Astrocyte (in vitro differentiated cells and primary cell): ENCODE results near the gene CHST7. TPM values are rescaled to one million over a fixed set of nuclear protein-coding genes. Genes with fewer than 3 reads are reported as not detected.
A peak's percentile ranks its signal among the peaks of the same experiment; 100 is the strongest.

Experiments used
- DNase-seq: peaks from one replicate; pipeline ENCODE4 v3.0.0-alpha.2; 2010; ENCODE audit warnings: low read depth
- FAIRE-seq: peaks from 2 replicates; lab custom pipeline; 2011; peaks lifted over from hg19 to GRCh38; lab: Jason Lieb, UNC
- H2AFZ ChIP-seq: 2 replicates; pipeline ENCODE4 v1.6.0; 2012; ENCODE audit warnings: low read depth, low read length, inconsistent platforms
- H3K27ac ChIP-seq: 2 replicates; pipeline ENCODE4 v1.5.1; 2011; ENCODE audit warnings: low read depth, low read length, inconsistent platforms
- H3K27me3 ChIP-seq: 2 replicates; pipeline ENCODE4 v1.6.0; 2011; ENCODE audit warnings: low read length, inconsistent platforms; ENCODE audit not compliant: insufficient read depth
- H3K36me3 ChIP-seq: 2 replicates; pipeline ENCODE4 v1.5.1; 2011; ENCODE audit warnings: low read length, inconsistent platforms; ENCODE audit not compliant: insufficient read depth
- H3K4me1 ChIP-seq: 2 replicates; pipeline ENCODE4 v1.5.1; 2011; ENCODE audit warnings: low read length, inconsistent platforms; ENCODE audit not compliant: insufficient read depth
- H3K4me2 ChIP-seq: 2 replicates; pipeline ENCODE4 v1.6.0; 2012; ENCODE audit warnings: low read length, inconsistent platforms
- H3K4me3 ChIP-seq: 2 replicates; pipeline ENCODE4 v1.5.1; 2011; ENCODE audit warnings: low read depth, mild to moderate bottlenecking, low read length, inconsistent platforms; ENCODE audit not compliant: insufficient read depth
- H3K79me2 ChIP-seq: 2 replicates; pipeline ENCODE4 v1.6.0; 2012; ENCODE audit warnings: mild to moderate bottlenecking, low read length, inconsistent platforms; ENCODE audit not compliant: insufficient read depth
- H3K9ac ChIP-seq: 2 replicates; pipeline ENCODE4 v1.6.0; 2012; ENCODE audit warnings: mild to moderate bottlenecking, low read length, inconsistent platforms
- H3K9me3 ChIP-seq: 2 replicates; pipeline ENCODE4 v1.5.1; 2012; ENCODE audit warnings: low read depth, mild to moderate bottlenecking, low read length, inconsistent platforms; ENCODE audit not compliant: insufficient read depth
- H4K20me1 ChIP-seq: 2 replicates; pipeline ENCODE4 v1.6.0; 2012; ENCODE audit warnings: low read length, inconsistent platforms; ENCODE audit not compliant: insufficient read depth
- H3K27ac Mint-ChIP-seq: one replicate; pipeline ENCODE4 v1.8.0; 2021; ENCODE audit warnings: mild to moderate bottlenecking, mixed read lengths; ENCODE audit not compliant: unreplicated experiment
- H3K27me3 Mint-ChIP-seq: one replicate; pipeline ENCODE4 v1.8.0; 2021; ENCODE audit warnings: low read depth, mixed read lengths; ENCODE audit not compliant: unreplicated experiment
- H3K36me3 Mint-ChIP-seq: one replicate; pipeline ENCODE4 v1.8.0; 2021; ENCODE audit warnings: low read depth, mixed read lengths; ENCODE audit not compliant: unreplicated experiment
- H3K4me1 Mint-ChIP-seq: one replicate; pipeline ENCODE4 v1.8.0; 2021; ENCODE audit warnings: low read depth, mixed read lengths; ENCODE audit not compliant: unreplicated experiment
- H3K4me3 Mint-ChIP-seq: one replicate; pipeline ENCODE4 v1.8.0; 2021; ENCODE audit warnings: mild to moderate bottlenecking, moderate library complexity, mixed read lengths; ENCODE audit not compliant: unreplicated experiment
- H3K9me3 Mint-ChIP-seq: one replicate; pipeline ENCODE4 v1.8.0; 2021; ENCODE audit warnings: mild to moderate bottlenecking, mixed read lengths; ENCODE audit not compliant: unreplicated experiment
- EZH2 ChIP-seq: IDR thresholded peaks from 2 replicates; pipeline ENCODE4 v1.6.1; 2012; ENCODE audit warnings: mild to moderate bottlenecking, low read length, inconsistent platforms; ENCODE audit not compliant: insufficient read depth
- total RNA-seq: library from RNA; stranded (reverse); gene quantifications from 2 replicates; pipeline ENCODE4 v1.2.1, GENCODE V29; 2021
- TF ChIP-seq, protein P1 (sequence below): IDR thresholded peaks from 2 replicates; pipeline ENCODE4 v1.5.1; 2011; ENCODE audit warnings: low read depth, mild to moderate bottlenecking, inconsistent platforms, low read length, moderate library complexity; ENCODE audit not compliant: insufficient read depth

Gene CHST7
- total RNA-seq, 1 donor from 2014 or later, result 15.4 TPM

DNA sequence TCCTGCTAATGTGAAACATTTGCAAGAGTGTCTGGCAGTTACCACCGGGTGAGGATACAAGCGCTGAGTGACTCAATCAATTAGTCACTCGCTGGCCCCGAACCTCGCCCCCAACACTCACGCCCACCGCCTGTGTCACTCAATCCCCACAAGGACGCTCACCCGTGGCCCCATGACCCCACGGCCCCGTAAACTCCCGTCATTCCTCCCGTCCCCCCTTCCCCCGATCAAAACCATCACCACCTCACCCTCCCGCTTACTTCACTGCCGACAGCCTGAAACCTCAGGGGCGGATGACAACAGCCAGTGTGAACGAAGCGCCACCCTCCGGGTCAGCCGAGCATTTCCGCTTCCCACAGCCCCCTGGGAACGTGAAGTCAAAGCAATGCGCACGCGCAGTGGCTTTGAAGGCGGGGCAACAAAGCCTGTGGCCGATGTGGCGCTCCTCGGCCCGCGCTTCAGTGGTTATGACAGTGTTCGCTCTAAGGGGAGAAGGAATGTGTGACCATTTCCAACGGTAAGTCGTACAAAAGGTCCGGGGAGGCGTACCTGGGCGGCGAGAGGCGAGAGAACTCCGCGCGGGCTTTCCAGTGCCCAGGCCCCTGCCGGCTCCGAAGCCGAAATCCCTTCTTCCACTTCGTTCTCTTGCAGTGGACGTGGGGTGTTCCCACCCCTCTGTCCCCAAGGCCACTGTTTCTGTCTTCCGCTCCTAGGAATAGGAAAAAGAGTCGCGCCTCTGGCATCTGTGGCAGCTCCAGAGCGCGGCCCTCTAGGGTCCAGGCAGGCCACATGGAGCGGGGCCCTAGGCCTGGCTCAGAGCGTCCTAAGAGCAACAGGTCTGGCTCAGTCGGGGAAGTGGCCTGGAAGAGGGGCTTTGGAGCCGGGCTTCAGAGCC lies 28.2 kb upstream of the CHST7 start, which contains the start of gene ZNF674:
TSS of gene ZNF674 (minus strand) at position 311 of the 895 bp plus-strand sequence. CDS start 3,334 bp downstream, outside the sequence.
- no peaks in the 10 kb centered on the region for H3K9me3 ChIP-seq
- H3K36me3 ChIP-seq, result peaks cover 5% of the 10 kb centered on the region
- H3K4me3 ChIP-seq, result peak within 1 kb of the TSS; percentile 86
- no peaks in the 10 kb centered on the region for H3K27me3 Mint-ChIP-seq
- peaks cover 5% of the 10 kb centered on the region for H3K36me3 Mint-ChIP-seq
- DNase-seq, result peak; percentile 77
- H2AFZ ChIP-seq, result peak within 1 kb of the TSS; percentile 45
- H3K79me2 ChIP-seq, result peaks cover 53% of the 10 kb centered on the region
- no peaks in the 10 kb centered on the region for H4K20me1 ChIP-seq
- peak within 1 kb of the TSS; percentile 96 for H3K4me2 ChIP-seq
- peak within 1 kb of the TSS; percentile 98 for H3K27ac Mint-ChIP-seq
- TF ChIP-seq EZH2, result no peak
- TF ChIP-seq, protein P1, sequence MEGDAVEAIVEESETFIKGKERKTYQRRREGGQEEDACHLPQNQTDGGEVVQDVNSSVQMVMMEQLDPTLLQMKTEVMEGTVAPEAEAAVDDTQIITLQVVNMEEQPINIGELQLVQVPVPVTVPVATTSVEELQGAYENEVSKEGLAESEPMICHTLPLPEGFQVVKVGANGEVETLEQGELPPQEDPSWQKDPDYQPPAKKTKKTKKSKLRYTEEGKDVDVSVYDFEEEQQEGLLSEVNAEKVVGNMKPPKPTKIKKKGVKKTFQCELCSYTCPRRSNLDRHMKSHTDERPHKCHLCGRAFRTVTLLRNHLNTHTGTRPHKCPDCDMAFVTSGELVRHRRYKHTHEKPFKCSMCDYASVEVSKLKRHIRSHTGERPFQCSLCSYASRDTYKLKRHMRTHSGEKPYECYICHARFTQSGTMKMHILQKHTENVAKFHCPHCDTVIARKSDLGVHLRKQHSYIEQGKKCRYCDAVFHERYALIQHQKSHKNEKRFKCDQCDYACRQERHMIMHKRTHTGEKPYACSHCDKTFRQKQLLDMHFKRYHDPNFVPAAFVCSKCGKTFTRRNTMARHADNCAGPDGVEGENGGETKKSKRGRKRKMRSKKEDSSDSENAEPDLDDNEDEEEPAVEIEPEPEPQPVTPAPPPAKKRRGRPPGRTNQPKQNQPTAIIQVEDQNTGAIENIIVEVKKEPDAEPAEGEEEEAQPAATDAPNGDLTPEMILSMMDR, result no peak
- no peaks in the 10 kb centered on the region for H3K27me3 ChIP-seq
- H3K4me1 ChIP-seq, result peaks cover 12% of the 10 kb centered on the region
- no peaks in the 10 kb centered on the region for H3K9me3 Mint-ChIP-seq
- peak within 1 kb of the TSS; percentile 96 for H3K27ac ChIP-seq
- peaks cover 16% of the 10 kb centered on the region for H3K4me1 Mint-ChIP-seq
- H3K9ac ChIP-seq, result peak within 1 kb of the TSS; percentile 99
- FAIRE-seq, result no peak
- H3K4me3 Mint-ChIP-seq, result peak within 1 kb of the TSS; percentile 93

DNA sequence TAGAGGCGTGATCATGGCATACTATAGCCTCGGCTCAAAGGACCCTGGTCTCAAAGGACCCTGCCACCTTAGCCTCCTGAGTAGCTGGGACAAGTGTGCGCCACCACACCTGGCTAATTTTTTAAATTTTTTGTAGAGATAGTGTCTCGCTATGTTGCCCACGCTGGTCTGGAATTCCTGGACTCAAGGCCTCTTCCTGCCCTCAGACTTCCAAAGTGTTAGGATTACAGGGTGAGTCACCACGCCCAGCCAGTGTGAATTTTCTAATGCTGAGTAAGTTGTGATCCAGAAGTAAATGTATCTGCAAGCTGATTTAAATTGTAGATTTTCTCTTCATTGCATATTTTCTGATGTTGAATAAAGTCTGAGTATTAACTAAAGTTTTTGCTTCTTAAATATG lies 25.7 kb upstream of the CHST7 start:
- peak overlapping the region; percentile 39 for H3K9ac ChIP-seq
- peak; percentile 90 for FAIRE-seq
- no peak overlapping the region for H2AFZ ChIP-seq
- H4K20me1 ChIP-seq, result no peaks in the 10 kb centered on the region
- Mint-ChIP-seq H3K27ac (peak overlapping the region; percentile 98), H3K27me3 (no peaks in the 10 kb centered on the region), H3K4me1 (peaks cover 21% of the 10 kb centered on the region), H3K9me3 (no peaks in the 10 kb centered on the region), H3K36me3 (peaks cover 8% of the 10 kb centered on the region), H3K4me3 (peak overlapping the region; percentile 62)
- peak overlapping the region; percentile 73 for H3K27ac ChIP-seq
- peaks cover 53% of the 10 kb centered on the region for H3K79me2 ChIP-seq
- no peaks in the 10 kb centered on the region for H3K9me3 ChIP-seq
- peak overlapping the region; percentile 96 for H3K4me2 ChIP-seq
- peaks cover 12% of the 10 kb centered on the region for H3K4me1 ChIP-seq
- peak; percentile 86 for DNase-seq
- peak overlapping the region; percentile 25 for H3K4me3 ChIP-seq
- TF ChIP-seq EZH2, result no peak
- TF ChIP-seq, protein P1, result no peak
- H3K27me3 ChIP-seq, result no peaks in the 10 kb centered on the region
- peaks cover 5% of the 10 kb centered on the region for H3K36me3 ChIP-seq
